Activated naive CD8-positive, alpha-beta T cell treated with anti-CD3 and anti-CD28 coated beads, Interleukin-2, amount 10 ng/mL, durations not matched to agents 7 days and 5 days (primary cell): ENCODE measurements around the gene CLRN2. TPM values are rescaled to one million over a fixed set of nuclear protein-coding genes. Genes with fewer than 3 reads are reported as not detected.

Source experiments
- ATAC-seq: fragments of 150-1000 bp; cut with Tn5 transposase; one replicate; pipeline ENCODE4 v1.10.0; 2021; ENCODE audit warnings: low read depth, moderate library complexity
- POLR2A ChIA-PET: fragments of 350-600 bp; sonication (Branson Sonifier 250); formaldehyde crosslinking; loops from one replicate; lab custom pipeline; 2021; ENCODE audit warnings: antibody characterized with exemption; lab: Charles Lee
- DNase-seq: peaks from one replicate; pipeline ENCODE4 v3.0.0; 2021
- H3K27ac Mint-ChIP-seq: one replicate; pipeline ENCODE4 v1.8.0; 2022; ENCODE audit warnings: mild to moderate bottlenecking, mixed read lengths
- H3K27me3 Mint-ChIP-seq: one replicate; pipeline ENCODE4 v1.8.0; 2022; ENCODE audit warnings: mild to moderate bottlenecking, moderate library complexity, mixed read lengths
- H3K36me3 Mint-ChIP-seq: one replicate; pipeline ENCODE4 v1.8.0; 2021; ENCODE audit warnings: mild to moderate bottlenecking, mixed read lengths
- H3K4me1 Mint-ChIP-seq: one replicate; pipeline ENCODE4 v1.8.0; 2021; ENCODE audit warnings: mixed read lengths
- H3K4me3 Mint-ChIP-seq: one replicate; pipeline ENCODE4 v1.8.0; 2022; ENCODE audit warnings: mild to moderate bottlenecking, moderate library complexity, mixed read lengths
- H3K9me3 Mint-ChIP-seq: one replicate; pipeline ENCODE4 v1.8.0; 2021; ENCODE audit warnings: mixed read lengths
- total RNA-seq, 2 experiments: library from RNA; stranded (reverse); gene quantifications; one replicate each; pipeline ENCODE4 v1.2.3, GENCODE V29; 2021

Gene CLRN2
- total RNA-seq, 2 experiments from 2014 or later, result not detected

DNA sequence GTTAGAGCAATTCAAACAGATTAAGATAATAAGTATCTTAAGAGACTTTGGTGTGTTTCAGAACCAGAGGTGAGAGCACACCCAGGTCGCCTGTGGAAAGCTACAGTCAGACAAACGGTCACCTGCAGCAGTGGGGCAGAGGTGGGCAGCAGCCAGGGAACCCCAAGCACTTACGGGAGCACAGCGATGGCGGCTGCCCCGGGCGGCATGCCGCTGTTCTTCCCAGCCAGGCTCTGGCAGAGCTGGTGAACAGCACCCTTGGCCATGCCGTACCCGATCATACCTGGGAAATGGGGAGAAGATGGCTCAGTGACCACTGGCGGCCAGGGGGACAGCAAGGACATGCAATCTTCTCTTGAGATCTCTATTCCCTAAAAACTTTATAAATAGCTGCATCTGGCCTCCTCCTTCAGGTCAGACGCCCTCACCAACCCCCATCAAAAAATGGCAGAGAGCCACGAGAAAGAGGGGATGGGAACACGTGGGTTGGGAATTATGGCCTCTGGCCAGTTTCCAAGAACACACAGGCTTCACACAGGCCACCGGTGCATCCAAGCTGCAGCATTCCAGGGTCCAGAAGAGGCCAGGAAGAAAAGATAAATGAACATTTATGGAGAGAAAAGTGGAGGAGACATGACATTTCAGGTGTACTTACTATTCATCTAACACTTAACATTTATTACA is 22.8 kb upstream of the CLRN2 start:
- ATAC-seq, result no peak
- POLR2A ChIA-PET, result no interaction called here

DNA sequence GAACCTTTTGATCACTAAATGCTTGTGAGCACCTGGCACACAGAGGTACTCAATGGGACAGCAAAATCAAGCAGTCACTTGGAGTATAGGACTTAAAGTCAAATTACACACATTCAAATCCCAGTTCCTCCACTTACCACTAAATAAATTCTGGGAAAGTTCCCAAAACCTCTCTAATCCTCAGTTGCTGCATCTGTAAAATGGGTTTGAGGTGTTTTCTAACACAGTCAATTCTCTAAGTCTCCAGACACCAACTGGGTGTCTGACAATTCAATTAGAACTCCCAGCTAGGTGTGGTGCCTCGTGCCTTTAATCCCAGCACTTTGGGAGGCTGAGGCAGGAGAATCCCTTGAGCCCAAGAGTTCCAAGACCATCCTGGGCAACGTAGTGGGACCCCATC is 22.1 kb upstream of the CLRN2 start:
- POLR2A ChIA-PET, result no interaction called here
- no peaks in the 10 kb centered on the region for H3K27me3 Mint-ChIP-seq
- no peak overlapping the region for H3K27ac Mint-ChIP-seq
- H3K9me3 Mint-ChIP-seq, result no peaks in the 10 kb centered on the region
- peaks cover 14% of the 10 kb centered on the region for H3K36me3 Mint-ChIP-seq
- ATAC-seq (no peak), DNase-seq (no peak)
- no peak overlapping the region for H3K4me3 Mint-ChIP-seq
- H3K4me1 Mint-ChIP-seq, result peaks cover 4% of the 10 kb centered on the region

More for the DNA sequence above, 22.8 kb upstream of the CLRN2 start:
- peaks cover 4% of the 10 kb centered on the region for H3K4me1 Mint-ChIP-seq
- peaks cover 14% of the 10 kb centered on the region for H3K36me3 Mint-ChIP-seq
- no peak overlapping the region for H3K27ac Mint-ChIP-seq
- no peak for DNase-seq
- no peaks in the 10 kb centered on the region for H3K27me3 Mint-ChIP-seq
- H3K4me3 Mint-ChIP-seq, result no peak overlapping the region
- H3K9me3 Mint-ChIP-seq, result no peaks in the 10 kb centered on the region

DNA sequence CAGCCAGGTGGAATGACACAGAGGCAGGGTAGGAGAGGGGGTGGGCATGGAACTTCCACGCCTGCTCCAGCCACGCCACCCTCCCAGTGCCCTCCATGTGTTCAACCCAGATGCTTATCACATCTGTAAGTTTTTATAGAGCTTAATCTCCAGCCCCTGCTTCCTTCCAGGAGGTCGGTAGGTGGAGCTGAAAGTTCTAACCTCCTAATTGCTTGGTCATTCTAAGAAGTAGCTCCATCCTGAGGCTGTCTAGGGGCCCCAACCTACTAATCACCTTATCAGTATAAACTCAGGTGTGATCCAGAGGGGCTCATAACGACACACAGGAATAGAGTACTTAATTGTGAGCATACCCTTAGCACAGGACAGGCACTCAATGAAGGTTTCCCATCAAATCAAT is 21.3 kb upstream of the CLRN2 start:
- POLR2A ChIA-PET, result no interaction called here
- H3K27ac Mint-ChIP-seq, result no peak overlapping the region

DNA sequence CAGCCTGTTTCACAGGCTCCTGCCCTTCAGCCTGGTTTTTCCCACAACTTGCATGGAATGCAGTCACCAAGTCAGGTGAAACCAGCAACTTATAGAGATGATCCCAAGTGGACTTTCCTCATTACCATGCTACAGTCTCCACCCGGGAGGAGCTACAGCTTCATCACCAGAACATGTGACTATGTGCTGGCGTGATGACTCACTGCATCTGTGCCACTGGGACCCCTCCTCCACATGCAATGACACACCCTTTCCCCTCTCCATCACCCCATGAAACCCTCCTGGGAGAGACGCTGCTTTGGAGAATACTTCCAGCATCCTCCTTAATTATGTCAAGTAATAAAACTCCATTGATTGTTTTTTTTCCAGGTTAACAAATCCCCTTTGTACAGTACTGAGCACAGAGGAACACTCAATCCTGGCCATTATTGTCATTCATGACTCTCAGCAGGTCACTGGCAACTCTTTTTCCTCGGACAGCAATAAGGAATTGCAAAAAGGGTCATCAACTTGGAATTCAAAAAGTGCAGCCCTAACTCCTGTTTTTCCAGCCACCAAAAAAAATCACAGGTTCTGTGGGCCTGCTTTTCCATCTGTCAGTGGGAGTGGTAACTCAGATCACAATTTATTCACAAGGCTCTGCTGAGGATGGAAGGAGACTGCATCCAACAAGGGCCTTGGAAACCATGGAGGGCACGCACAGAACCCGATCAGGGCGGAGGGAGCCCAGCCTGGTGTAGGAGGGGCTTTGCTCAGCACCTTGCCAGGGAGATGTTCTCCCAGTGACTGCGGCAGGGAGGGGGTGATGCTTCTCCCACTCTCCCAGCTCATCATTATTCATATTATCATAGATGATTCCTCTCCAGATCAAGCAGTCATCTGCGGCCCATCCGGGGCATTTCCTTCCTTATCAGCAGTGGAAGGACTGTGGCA is 20.4 kb upstream of the CLRN2 start:
- DNase-seq, result no peak
- ATAC-seq, result no peak
- Mint-ChIP-seq H3K4me3 (no peak overlapping the region), H3K36me3 (peaks cover 6% of the 10 kb centered on the region), H3K4me1 (peaks cover 4% of the 10 kb centered on the region), H3K27ac (no peak overlapping the region), H3K27me3 (no peaks in the 10 kb centered on the region), H3K9me3 (no peaks in the 10 kb centered on the region)
- POLR2A ChIA-PET, result no interaction called here

More for the DNA sequence above, 21.3 kb upstream of the CLRN2 start:
- Mint-ChIP-seq H3K4me1 (peaks cover 4% of the 10 kb centered on the region), H3K36me3 (peaks cover 10% of the 10 kb centered on the region), H3K4me3 (no peak overlapping the region), H3K9me3 (no peaks in the 10 kb centered on the region), H3K27me3 (no peaks in the 10 kb centered on the region)
- DNase-seq, result no peak
- ATAC-seq, result no peak

DNA sequence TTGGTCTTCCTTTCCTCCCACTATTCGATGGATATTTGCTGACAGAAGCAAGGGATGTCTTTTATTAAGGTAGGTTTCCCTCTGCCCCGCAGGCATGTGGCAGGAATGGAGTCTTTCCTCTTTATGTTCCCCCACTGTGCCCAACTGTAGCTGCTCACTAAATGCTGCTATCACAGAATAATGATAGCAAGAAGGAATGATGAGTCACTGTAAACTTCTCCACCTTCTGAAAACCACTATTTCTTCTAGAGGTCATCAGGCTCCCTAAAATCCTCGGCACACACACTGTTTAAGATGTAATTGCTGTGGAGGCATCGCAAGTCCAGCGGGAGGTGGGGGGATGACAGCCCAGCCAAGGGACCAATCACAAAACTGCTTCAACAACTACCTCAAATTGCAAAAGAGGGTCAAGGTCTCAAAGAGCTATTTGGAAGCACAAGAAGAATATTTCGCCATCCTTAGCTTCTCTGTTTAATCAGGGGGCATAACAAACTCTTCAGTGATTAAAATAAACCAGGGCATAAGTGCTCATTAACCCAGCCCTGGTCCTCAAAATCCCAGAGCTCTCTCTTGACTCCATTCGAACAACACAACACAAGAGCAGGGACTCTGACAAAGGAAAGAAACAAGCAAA is 17.0 kb upstream of the CLRN2 start:
- no peak for DNase-seq
- no peak for ATAC-seq
- POLR2A ChIA-PET, result no interaction called here
- peaks cover 13% of the 10 kb centered on the region for H3K4me1 Mint-ChIP-seq
- H3K27me3 Mint-ChIP-seq, result no peaks in the 10 kb centered on the region
- H3K9me3 Mint-ChIP-seq, result no peaks in the 10 kb centered on the region
- peaks cover 16% of the 10 kb centered on the region for H3K36me3 Mint-ChIP-seq
- no peak overlapping the region for H3K27ac Mint-ChIP-seq
- no peak overlapping the region for H3K4me3 Mint-ChIP-seq

DNA sequence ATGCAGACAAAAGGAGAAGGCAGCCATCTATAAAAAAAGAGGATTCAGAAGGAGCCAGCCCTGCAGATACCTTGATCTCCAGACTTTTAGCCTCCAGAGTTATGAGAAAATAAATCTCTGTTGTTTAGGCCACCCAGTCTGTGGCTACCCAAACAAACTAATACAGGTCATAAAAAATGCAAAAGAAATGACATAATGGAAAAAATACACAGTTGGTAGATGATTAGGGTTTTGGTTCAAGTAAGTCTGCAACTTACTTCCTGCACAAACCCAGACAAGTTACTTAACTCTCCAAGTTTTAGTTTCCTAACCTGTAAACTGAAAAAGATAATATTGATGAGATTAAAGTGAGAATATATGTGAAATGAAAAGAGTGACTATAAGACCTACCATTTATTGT is 14.4 kb upstream of the CLRN2 start:
- DNase-seq, result no peak
- Mint-ChIP-seq H3K4me3 (no peak overlapping the region), H3K9me3 (no peaks in the 10 kb centered on the region), H3K4me1 (peaks cover 14% of the 10 kb centered on the region), H3K27ac (no peak overlapping the region), H3K36me3 (peaks cover 27% of the 10 kb centered on the region), H3K27me3 (no peaks in the 10 kb centered on the region)
- no peak for ATAC-seq
- POLR2A ChIA-PET, result no interaction called here

DNA sequence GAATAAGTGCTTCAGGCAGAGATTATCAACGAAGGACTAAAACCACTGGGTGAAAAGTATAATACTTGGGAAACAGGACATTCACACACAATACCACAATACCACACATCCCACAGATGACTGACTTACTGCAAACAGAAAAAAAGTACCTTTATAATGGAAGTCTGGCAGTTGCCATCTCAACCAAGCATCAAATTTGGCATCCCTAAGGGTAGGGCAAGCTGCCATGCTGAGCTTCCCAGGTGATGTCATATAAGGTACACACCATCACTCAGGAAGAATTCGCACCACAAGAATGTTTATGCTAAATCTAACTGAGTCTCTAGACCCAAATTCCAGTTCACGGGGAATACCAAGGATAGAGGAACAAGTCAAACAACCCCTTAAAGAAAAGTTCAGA is 12.2 kb upstream of the CLRN2 start:
- POLR2A ChIA-PET, result no interaction called here
- Mint-ChIP-seq H3K36me3 (peaks cover 31% of the 10 kb centered on the region), H3K27me3 (no peaks in the 10 kb centered on the region), H3K9me3 (no peaks in the 10 kb centered on the region), H3K4me1 (peaks cover 14% of the 10 kb centered on the region), H3K27ac (no peak overlapping the region), H3K4me3 (no peak overlapping the region)
- ATAC-seq (no peak), DNase-seq (no peak)

DNA sequence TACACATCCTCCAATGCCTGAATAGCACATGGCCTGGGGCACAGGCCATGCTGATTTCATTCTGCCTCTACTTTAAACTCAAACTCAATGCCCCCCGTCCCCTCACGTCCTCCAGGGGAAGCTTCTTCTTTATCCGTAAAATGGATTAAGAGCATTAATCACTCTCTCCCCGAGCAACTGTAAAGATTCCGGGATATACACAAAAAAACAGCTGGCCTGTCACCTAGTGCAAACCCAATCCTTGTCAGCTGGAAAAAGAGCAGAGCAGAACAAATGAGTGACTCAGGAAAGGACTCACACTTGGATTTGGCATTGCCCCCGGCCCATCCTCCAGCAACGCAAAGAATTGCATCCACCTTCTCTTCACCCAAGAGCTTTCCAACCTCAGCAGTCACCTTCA is 10.9 kb upstream of the CLRN2 start:
- ATAC-seq, result no peak
- POLR2A ChIA-PET, result no interaction called here
- Mint-ChIP-seq H3K9me3 (no peaks in the 10 kb centered on the region), H3K27me3 (no peaks in the 10 kb centered on the region), H3K4me1 (peaks cover 15% of the 10 kb centered on the region), H3K27ac (no peak overlapping the region), H3K36me3 (peaks cover 34% of the 10 kb centered on the region), H3K4me3 (no peak overlapping the region)
- DNase-seq, result no peak

DNA sequence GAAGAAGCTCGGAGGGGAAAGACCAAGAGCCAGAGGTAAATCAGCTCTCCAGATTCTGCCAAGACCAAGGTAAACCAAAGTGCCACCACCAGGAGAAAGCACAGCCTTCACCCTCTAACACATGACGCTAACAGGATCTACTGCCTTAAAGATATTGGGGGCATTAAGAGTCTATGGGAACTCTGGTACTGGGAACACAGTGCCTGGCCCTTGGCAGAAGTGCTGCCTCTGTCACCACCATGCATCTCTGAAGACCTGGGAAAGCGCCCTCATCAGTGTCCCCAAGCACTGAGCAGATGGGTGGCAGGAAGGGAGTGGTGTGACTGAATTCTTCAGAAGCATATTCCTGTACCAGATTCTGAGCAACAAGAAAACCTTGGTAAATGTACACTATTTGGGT is 4.4 kb upstream of the CLRN2 start:
- H3K4me3 Mint-ChIP-seq, result peak overlapping the region; percentile 99
- peaks cover 3% of the 10 kb centered on the region for H3K27me3 Mint-ChIP-seq
- no peaks in the 10 kb centered on the region for H3K9me3 Mint-ChIP-seq
- POLR2A ChIA-PET, result no interaction called here
- H3K36me3 Mint-ChIP-seq, result peaks cover 18% of the 10 kb centered on the region
- peaks cover 25% of the 10 kb centered on the region for H3K4me1 Mint-ChIP-seq
- DNase-seq (no peak), ATAC-seq (no peak)
- H3K27ac Mint-ChIP-seq, result no peak overlapping the region

DNA sequence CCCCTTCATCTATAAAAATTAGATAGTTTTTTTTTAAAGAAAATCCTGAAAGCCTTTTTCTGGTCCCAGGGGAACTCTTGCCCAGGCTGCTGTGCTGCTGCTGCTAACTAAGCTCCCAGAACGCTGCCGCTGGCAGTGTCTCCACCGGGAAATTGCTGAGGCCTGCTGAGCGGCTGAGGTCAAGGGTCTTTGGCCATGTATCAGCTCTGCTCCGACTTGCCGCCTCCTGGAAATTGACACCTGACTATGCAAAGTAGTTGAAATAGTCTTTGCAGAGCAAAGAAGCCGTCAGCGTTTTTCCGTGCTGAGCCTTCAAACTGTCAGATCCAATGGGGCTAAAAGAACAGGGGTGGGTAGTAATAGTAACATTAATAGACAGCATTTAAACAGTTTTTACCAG is 3.9 kb upstream of the CLRN2 start:
- POLR2A ChIA-PET, result no interaction called here
- Mint-ChIP-seq H3K4me3 (peak overlapping the region; percentile 99), H3K27ac (no peak overlapping the region), H3K36me3 (peaks cover 16% of the 10 kb centered on the region), H3K9me3 (no peaks in the 10 kb centered on the region), H3K27me3 (peaks cover 3% of the 10 kb centered on the region), H3K4me1 (peaks cover 25% of the 10 kb centered on the region)
- ATAC-seq (no peak), DNase-seq (no peak)

DNA sequence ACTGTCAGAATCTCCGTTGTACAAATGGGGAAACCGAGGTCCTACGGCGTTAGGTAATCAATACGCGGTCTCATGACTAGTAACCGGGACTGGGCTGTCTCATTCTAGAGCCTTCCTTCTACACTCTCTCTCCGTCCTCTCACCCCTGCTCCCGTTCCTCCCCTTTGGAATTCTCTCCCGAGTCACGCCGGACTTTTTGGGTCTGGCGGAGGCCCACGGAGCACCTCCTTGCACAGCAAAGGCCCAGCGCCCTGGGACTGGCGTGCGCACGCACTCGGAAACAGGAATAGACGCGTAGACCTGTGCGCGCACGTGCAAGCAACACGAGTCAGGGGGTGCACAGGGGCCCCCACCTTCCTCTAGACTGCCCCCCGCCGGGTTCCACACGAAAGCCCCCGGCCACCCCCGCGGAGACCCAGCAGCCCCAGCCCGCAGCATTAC is 3.4 kb upstream of the CLRN2 start:
- Mint-ChIP-seq H3K9me3 (no peaks in the 10 kb centered on the region), H3K27me3 (peaks cover 3% of the 10 kb centered on the region), H3K4me3 (peak overlapping the region; percentile 99), H3K36me3 (peaks cover 16% of the 10 kb centered on the region), H3K4me1 (peaks cover 25% of the 10 kb centered on the region), H3K27ac (peak overlapping the region; percentile 94)
- peak; percentile 70 for DNase-seq
- peak; percentile 69 for ATAC-seq
- POLR2A ChIA-PET, result no interaction called here

DNA sequence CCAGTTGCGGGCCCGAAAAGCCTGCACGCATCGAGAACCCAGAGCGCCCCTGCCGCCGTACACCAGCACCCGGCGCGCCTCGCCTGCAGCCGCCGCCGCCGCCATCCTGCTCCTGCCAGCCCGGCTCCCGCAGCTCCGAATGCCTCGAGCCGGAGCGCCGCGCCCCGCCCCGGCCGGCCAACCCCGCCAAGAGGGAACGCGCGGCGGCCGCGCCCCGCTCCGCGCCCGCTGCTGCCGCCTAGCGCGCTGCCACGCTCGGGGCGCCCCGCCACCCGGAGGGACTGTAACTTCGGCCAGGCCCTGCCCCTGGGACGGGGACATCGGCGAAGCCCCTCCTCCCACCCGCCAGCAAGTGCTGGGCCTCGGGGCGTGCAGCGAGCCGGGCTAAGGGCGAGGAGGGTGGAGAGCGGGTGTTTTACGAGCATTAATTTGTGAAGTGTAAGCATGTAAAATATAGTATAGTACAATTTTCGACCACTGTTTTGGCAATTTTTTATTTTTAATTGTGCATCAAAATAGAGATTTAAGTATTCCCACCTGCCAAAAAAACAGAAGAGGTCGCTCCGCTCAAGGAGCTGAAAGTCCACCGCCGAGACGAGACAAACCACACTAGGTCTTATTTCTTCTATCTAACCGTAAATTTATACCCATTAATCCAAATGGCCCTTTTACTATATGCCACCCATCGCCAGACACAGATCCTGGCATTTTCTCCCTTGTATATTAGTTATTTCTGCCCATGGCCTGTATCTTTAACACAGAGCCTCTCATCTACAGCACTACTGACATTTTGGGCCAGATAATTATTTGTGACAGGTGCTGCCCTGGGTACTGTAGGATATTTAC is 2.8 kb upstream of the CLRN2 start, which contains the start of gene QDPR:
Gene QDPR, minus strand, starts transcription at position 141 of the 846 bp plus-strand sequence. Its CDS starts 36 bp downstream, at position 105.
- Mint-ChIP-seq H3K9me3 (no peaks in the 10 kb centered on the region), H3K27ac (peak within 1 kb of the TSS; percentile 94), H3K4me3 (peak within 1 kb of the TSS; percentile 99), H3K27me3 (peaks cover 10% of the 10 kb centered on the region), H3K36me3 (peaks cover 16% of the 10 kb centered on the region), H3K4me1 (peaks cover 25% of the 10 kb centered on the region)
- DNase-seq, result peak; percentile 84
- peak; percentile 96 for ATAC-seq
- POLR2A ChIA-PET, result no interaction called here
